ENCODE measurements around the gene NAXD. TPM values are rescaled to one million over a fixed set of nuclear protein-coding genes. Genes with fewer than 3 reads are reported as not detected.
"Not testable (repeated sequence)": the region's sequence is repeated elsewhere in the genome, so short reads cannot be mapped to it uniquely, and the experiment has no call there.

NAXD gene
- total RNA-seq, 1 experiment from 2014 or later: 21.0 TPM

- Histone ChIP-seq H3K36me3 (replicated peaks; ENCODE audit: control insufficient read depth, insufficient read depth, low read length) (peaks cover 3% of the 10 kb centered on the region), H3K27me3 (ENCODE audit: control insufficient read depth, insufficient read depth, low read length) (no peaks in the 10 kb centered on the region), H3K4me3 (ENCODE audit: insufficient read depth, low read depth, low read length) (no peak overlapping the region)
- no peak for DNase-seq
Observed at GRCh38 chr13:110669036-110669435, 53.7 kb downstream of the NAXD start.

GRCh38 chr13:110669814-110670213 lies 54.5 kb downstream of the NAXD start:
- not testable (repeated sequence) for H3K4me3 ChIP-seq (ENCODE audit: insufficient read depth, low read depth, low read length); H3K36me3 ChIP-seq (replicated peaks; ENCODE audit: control insufficient read depth, insufficient read depth, low read length); H3K27me3 ChIP-seq (ENCODE audit: control insufficient read depth, insufficient read depth, low read length)

GRCh38 chr13:110676595-110677587 lies 61.5 kb downstream of the NAXD start:
- Histone ChIP-seq H3K27me3 (ENCODE audit: control insufficient read depth, insufficient read depth, low read length) (no peaks in the 10 kb centered on the region), H3K36me3 (replicated peaks; ENCODE audit: control insufficient read depth, insufficient read depth, low read length) (peaks cover 11% of the 10 kb centered on the region), H3K4me3 (ENCODE audit: insufficient read depth, low read depth, low read length) (no peak overlapping the region)
- DNase-seq: no peak

More at GRCh38 chr13:110669814-110670213, 54.5 kb downstream of the NAXD start:
- not testable (repeated sequence) for DNase-seq

- H3K27me3 ChIP-seq (ENCODE audit: control insufficient read depth, insufficient read depth, low read length): no peaks in the 10 kb centered on the region
- DNase-seq: no peak
- H3K36me3 ChIP-seq (replicated peaks; ENCODE audit: control insufficient read depth, insufficient read depth, low read length): peaks cover 14% of the 10 kb centered on the region
- H3K4me3 ChIP-seq (ENCODE audit: insufficient read depth, low read depth, low read length): no peak overlapping the region
Observed at GRCh38 chr13:110677731-110678545, 62.6 kb downstream of the NAXD start.

GRCh38 chr13:110680852-110681251 lies 65.5 kb downstream of the NAXD start:
- Histone ChIP-seq H3K4me3 (ENCODE audit: insufficient read depth, low read depth, low read length) (no peak overlapping the region), H3K36me3 (replicated peaks; ENCODE audit: control insufficient read depth, insufficient read depth, low read length) (peaks cover 16% of the 10 kb centered on the region), H3K27me3 (ENCODE audit: control insufficient read depth, insufficient read depth, low read length) (no peaks in the 10 kb centered on the region)
- DNase-seq: peak; percentile 89

- Histone ChIP-seq H3K27me3 (ENCODE audit: control insufficient read depth, insufficient read depth, low read length) (no peaks in the 10 kb centered on the region), H3K4me3 (ENCODE audit: insufficient read depth, low read depth, low read length) (no peak overlapping the region), H3K36me3 (replicated peaks; ENCODE audit: control insufficient read depth, insufficient read depth, low read length) (peaks cover 11% of the 10 kb centered on the region)
- DNase-seq: no peak
Observed at GRCh38 chr13:110681868-110682550, 66.7 kb downstream of the NAXD start.

- Histone ChIP-seq H3K4me3 (ENCODE audit: insufficient read depth, low read depth, low read length) (no peak overlapping the region), H3K27me3 (ENCODE audit: control insufficient read depth, insufficient read depth, low read length) (no peaks in the 10 kb centered on the region), H3K36me3 (replicated peaks; ENCODE audit: control insufficient read depth, insufficient read depth, low read length) (peaks cover 12% of the 10 kb centered on the region)
- DNase-seq: no peak
Observed at GRCh38 chr13:110682746-110683145, 67.4 kb downstream of the NAXD start.

GRCh38 chr13:110683203-110683883 lies 68.0 kb downstream of the NAXD start:
- Histone ChIP-seq H3K27me3 (ENCODE audit: control insufficient read depth, insufficient read depth, low read length) (no peaks in the 10 kb centered on the region), H3K4me3 (ENCODE audit: insufficient read depth, low read depth, low read length) (no peak overlapping the region), H3K36me3 (replicated peaks; ENCODE audit: control insufficient read depth, insufficient read depth, low read length) (peaks cover 12% of the 10 kb centered on the region)
- no peak for DNase-seq

- peaks cover 11% of the 10 kb centered on the region for H3K36me3 ChIP-seq (replicated peaks; ENCODE audit: control insufficient read depth, insufficient read depth, low read length)
Observed at GRCh38 chr13:110683921-110684320, 68.6 kb downstream of the NAXD start.

GRCh38 chr13:110684388-110685056 lies 69.2 kb downstream of the NAXD start:
- peaks cover 11% of the 10 kb centered on the region for H3K36me3 ChIP-seq (replicated peaks; ENCODE audit: control insufficient read depth, insufficient read depth, low read length)
- H3K27me3 ChIP-seq (ENCODE audit: control insufficient read depth, insufficient read depth, low read length): no peaks in the 10 kb centered on the region
- no peak for DNase-seq
- no peak overlapping the region for H3K4me3 ChIP-seq (ENCODE audit: insufficient read depth, low read depth, low read length)

More at GRCh38 chr13:110683921-110684320, 68.6 kb downstream of the NAXD start:
- no peaks in the 10 kb centered on the region for H3K27me3 ChIP-seq (ENCODE audit: control insufficient read depth, insufficient read depth, low read length)
- DNase-seq: no peak
- no peak overlapping the region for H3K4me3 ChIP-seq (ENCODE audit: insufficient read depth, low read depth, low read length)

- no peak overlapping the region for H3K4me3 ChIP-seq (ENCODE audit: insufficient read depth, low read depth, low read length)
- no peaks in the 10 kb centered on the region for H3K27me3 ChIP-seq (ENCODE audit: control insufficient read depth, insufficient read depth, low read length)
- peaks cover 11% of the 10 kb centered on the region for H3K36me3 ChIP-seq (replicated peaks; ENCODE audit: control insufficient read depth, insufficient read depth, low read length)
- DNase-seq: no peak
Observed at GRCh38 chr13:110685305-110686020, 70.1 kb downstream of the NAXD start.

GRCh38 chr13:110687736-110688135 lies 72.4 kb downstream of the NAXD start:
- Histone ChIP-seq H3K27me3 (ENCODE audit: control insufficient read depth, insufficient read depth, low read length) (no peaks in the 10 kb centered on the region), H3K4me3 (ENCODE audit: insufficient read depth, low read depth, low read length) (no peak overlapping the region), H3K36me3 (replicated peaks; ENCODE audit: control insufficient read depth, insufficient read depth, low read length) (peaks cover 3% of the 10 kb centered on the region)
- no peak for DNase-seq

GRCh38 chr13:110689041-110689440 lies 73.7 kb downstream of the NAXD start:
- Histone ChIP-seq H3K27me3 (ENCODE audit: control insufficient read depth, insufficient read depth, low read length) (no peaks in the 10 kb centered on the region), H3K36me3 (replicated peaks; ENCODE audit: control insufficient read depth, insufficient read depth, low read length) (peaks cover 3% of the 10 kb centered on the region), H3K4me3 (ENCODE audit: insufficient read depth, low read depth, low read length) (no peak overlapping the region)
- DNase-seq: no peak
